Panc1 (cell line): ENCODE data around the gene MYL9.

Experiments
- POLR2AphosphoS5 ChIP-seq: IDR thresholded peaks from 2 replicates; pipeline ENCODE4 v1.6.1; 2012; ENCODE audit warnings: mild to moderate bottlenecking, low read depth, low read length, moderate library complexity
- SIN3A ChIP-seq: IDR thresholded peaks from 2 replicates; pipeline ENCODE4 v1.6.1; 2012; ENCODE audit warnings: low read depth, mild to moderate bottlenecking, low read length, moderate library complexity, borderline replicate concordance; ENCODE audit not compliant: insufficient read depth
- TCF7L2 ChIP-seq: IDR thresholded peaks from 2 replicates; pipeline ENCODE4 v1.6.1; 2011; ENCODE audit warnings: mild to moderate bottlenecking, low read depth, low read length, inconsistent platforms
- TF ChIP-seq, protein P1 (sequence below): fragments of 450-650 bp; IDR thresholded peaks from 2 replicates; pipeline ENCODE4 v1.5.1; 2017; ENCODE audit warnings: mild to moderate bottlenecking
- TF ChIP-seq, protein P2 (sequence below), 2 experiments: IDR thresholded peaks; 2 replicates each; pipeline ENCODE4 v1.6.1; 2011 to 2012; ENCODE audit warnings: low read depth in 2 of 2, control low read depth in 1 of 2, low read length in 1 of 2, mild to moderate bottlenecking in 1 of 2, moderate library complexity in 1 of 2; ENCODE audit not compliant: insufficient read depth in 1 of 2

DNA sequence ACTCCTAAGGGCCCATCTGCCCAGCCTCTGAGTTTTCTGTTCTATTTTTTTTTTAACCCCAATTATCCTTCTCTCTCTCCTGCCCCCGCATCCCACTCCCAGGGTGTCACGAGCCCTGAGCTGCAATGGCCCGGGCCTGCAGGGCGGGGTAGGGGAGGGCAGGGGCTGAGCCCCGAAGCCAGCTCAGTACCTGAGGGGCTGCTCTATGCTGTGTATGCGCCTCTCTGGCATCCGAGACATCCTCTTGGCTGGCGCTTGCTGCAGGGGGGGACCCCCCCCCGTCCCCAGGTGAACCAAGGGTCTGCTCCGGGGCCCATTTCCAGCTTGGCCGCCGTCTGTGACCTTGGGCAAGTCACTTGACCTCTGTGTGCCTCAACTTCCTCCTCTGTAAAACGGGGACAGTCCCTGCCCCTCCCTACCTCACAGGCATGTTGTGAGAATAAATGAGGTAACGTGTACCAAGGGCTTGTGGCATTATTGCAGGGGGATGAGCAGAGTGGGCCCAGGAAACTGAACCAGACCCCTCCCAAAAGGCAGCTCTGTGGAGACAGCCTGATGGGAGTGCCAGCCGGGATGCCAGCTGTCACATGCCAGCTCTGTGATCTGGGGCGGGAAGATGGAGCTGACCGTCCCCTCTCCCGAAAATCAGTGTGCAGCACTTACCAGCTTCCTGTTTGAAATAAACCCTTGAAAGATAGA lies 13.0 kb upstream of the MYL9 start:
- TF ChIP-seq, protein P1, sequence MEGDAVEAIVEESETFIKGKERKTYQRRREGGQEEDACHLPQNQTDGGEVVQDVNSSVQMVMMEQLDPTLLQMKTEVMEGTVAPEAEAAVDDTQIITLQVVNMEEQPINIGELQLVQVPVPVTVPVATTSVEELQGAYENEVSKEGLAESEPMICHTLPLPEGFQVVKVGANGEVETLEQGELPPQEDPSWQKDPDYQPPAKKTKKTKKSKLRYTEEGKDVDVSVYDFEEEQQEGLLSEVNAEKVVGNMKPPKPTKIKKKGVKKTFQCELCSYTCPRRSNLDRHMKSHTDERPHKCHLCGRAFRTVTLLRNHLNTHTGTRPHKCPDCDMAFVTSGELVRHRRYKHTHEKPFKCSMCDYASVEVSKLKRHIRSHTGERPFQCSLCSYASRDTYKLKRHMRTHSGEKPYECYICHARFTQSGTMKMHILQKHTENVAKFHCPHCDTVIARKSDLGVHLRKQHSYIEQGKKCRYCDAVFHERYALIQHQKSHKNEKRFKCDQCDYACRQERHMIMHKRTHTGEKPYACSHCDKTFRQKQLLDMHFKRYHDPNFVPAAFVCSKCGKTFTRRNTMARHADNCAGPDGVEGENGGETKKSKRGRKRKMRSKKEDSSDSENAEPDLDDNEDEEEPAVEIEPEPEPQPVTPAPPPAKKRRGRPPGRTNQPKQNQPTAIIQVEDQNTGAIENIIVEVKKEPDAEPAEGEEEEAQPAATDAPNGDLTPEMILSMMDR, result no peak
- TF ChIP-seq POLR2AphosphoS5 (no peak), SIN3A (no peak), TCF7L2 (no peak)
- TF ChIP-seq, protein P2, sequence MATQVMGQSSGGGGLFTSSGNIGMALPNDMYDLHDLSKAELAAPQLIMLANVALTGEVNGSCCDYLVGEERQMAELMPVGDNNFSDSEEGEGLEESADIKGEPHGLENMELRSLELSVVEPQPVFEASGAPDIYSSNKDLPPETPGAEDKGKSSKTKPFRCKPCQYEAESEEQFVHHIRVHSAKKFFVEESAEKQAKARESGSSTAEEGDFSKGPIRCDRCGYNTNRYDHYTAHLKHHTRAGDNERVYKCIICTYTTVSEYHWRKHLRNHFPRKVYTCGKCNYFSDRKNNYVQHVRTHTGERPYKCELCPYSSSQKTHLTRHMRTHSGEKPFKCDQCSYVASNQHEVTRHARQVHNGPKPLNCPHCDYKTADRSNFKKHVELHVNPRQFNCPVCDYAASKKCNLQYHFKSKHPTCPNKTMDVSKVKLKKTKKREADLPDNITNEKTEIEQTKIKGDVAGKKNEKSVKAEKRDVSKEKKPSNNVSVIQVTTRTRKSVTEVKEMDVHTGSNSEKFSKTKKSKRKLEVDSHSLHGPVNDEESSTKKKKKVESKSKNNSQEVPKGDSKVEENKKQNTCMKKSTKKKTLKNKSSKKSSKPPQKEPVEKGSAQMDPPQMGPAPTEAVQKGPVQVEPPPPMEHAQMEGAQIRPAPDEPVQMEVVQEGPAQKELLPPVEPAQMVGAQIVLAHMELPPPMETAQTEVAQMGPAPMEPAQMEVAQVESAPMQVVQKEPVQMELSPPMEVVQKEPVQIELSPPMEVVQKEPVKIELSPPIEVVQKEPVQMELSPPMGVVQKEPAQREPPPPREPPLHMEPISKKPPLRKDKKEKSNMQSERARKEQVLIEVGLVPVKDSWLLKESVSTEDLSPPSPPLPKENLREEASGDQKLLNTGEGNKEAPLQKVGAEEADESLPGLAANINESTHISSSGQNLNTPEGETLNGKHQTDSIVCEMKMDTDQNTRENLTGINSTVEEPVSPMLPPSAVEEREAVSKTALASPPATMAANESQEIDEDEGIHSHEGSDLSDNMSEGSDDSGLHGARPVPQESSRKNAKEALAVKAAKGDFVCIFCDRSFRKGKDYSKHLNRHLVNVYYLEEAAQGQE (IDR thresholded peaks at IDR 0.05; ENCODE audit: insufficient read depth in 1 of 2, low read depth in 2 of 2, low read length in 1 of 2), result no peak
